HepG2 (cell line): ENCODE results near the gene MGAT2. TPM values are rescaled to one million over a fixed set of nuclear protein-coding genes. Genes with fewer than 3 reads are reported as not detected.

Experiments used
- AGO2 ChIP-seq: fragments of 200-400 bp; formaldehyde crosslinking; optimal IDR thresholded peaks from 2 replicates; pipeline ENCODE3; 2017; ENCODE audit warnings: mild to moderate bottlenecking, low read depth, low read length, moderate library complexity
- AKAP8 ChIP-seq: sonication (generic); formaldehyde crosslinking; IDR thresholded peaks from 2 replicates; pipeline ENCODE4 v1.5.1; 2020; ENCODE audit warnings: mild to moderate bottlenecking, missing genetic modification reagents
- ATF1 ChIP-seq: IDR thresholded peaks from 2 replicates; pipeline ENCODE4 v1.6.1; 2016; ENCODE audit warnings: mild to moderate bottlenecking, control low read depth
- BORCS8-MEF2B ChIP-seq: sonication (generic); formaldehyde crosslinking; IDR thresholded peaks from 2 replicates; pipeline ENCODE4 v1.8.0; 2022; ENCODE audit warnings: mild to moderate bottlenecking, missing genetic modification reagents
- FOXK1 ChIP-seq: sonication (generic); formaldehyde crosslinking; IDR thresholded peaks from 2 replicates; pipeline ENCODE4 v1.4.0; 2020; ENCODE audit warnings: low read depth, missing genetic modification reagents, borderline replicate concordance
- FOXM1 ChIP-seq: sonication (generic); formaldehyde crosslinking; IDR thresholded peaks from 2 replicates; pipeline ENCODE4 v1.5.0; 2020; ENCODE audit warnings: missing genetic modification reagents
- HNRNPLL ChIP-seq: fragments of 200-400 bp; formaldehyde crosslinking; IDR thresholded peaks from 2 replicates; pipeline ENCODE4 v1.6.1; 2017; ENCODE audit warnings: mild to moderate bottlenecking, low read depth, low read length; ENCODE audit not compliant: poor library complexity, severe bottlenecking
- KLF13 ChIP-seq: sonication (generic); formaldehyde crosslinking; IDR thresholded peaks from 2 replicates; pipeline ENCODE4 v1.4.0; 2020; ENCODE audit warnings: mild to moderate bottlenecking, missing genetic modification reagents
- KLF15 ChIP-seq: sonication (generic); formaldehyde crosslinking; IDR thresholded peaks from 2 replicates; pipeline ENCODE4 v1.8.1; 2023; ENCODE audit warnings: borderline replicate concordance, mild to moderate bottlenecking, inconsistent platforms, missing genetic modification reagents, mixed read lengths
- LBX2 ChIP-seq: sonication (generic); formaldehyde crosslinking; IDR thresholded peaks from 2 replicates; pipeline ENCODE4 v1.5.0; 2020; ENCODE audit warnings: missing genetic modification reagents, mild to moderate bottlenecking, borderline replicate concordance
- MXI1 ChIP-seq: IDR thresholded peaks from 3 replicates; pipeline ENCODE4 v1.6.1; 2012; ENCODE audit warnings: low read depth, low read length, inconsistent platforms, borderline replicate concordance
- NR2F6 ChIP-seq, 2 experiments: IDR thresholded peaks; 2 replicates each; pipeline ENCODE4 v1.6.1; 2016; ENCODE audit warnings: antibody characterized with exemption in 1 of 2, mild to moderate bottlenecking in 1 of 2
- PHF8 ChIP-seq: sonication (generic); formaldehyde crosslinking; IDR thresholded peaks from 2 replicates; pipeline ENCODE4 v1.5.0; 2020; ENCODE audit warnings: missing genetic modification reagents
- YY1 ChIP-seq: IDR thresholded peaks from 2 replicates; pipeline ENCODE4 v1.6.1; 2011; ENCODE audit warnings: low read length, low read depth, moderate library complexity, mild to moderate bottlenecking; ENCODE audit not compliant: insufficient read depth, insufficient replicate concordance
- ZBTB8A ChIP-seq: sonication (generic); formaldehyde crosslinking; IDR thresholded peaks from 2 replicates; pipeline ENCODE4 v1.4.0; 2020; ENCODE audit warnings: mild to moderate bottlenecking, low read depth, missing genetic modification reagents, borderline replicate concordance
- ZFP1 ChIP-seq: IDR thresholded peaks from 2 replicates; pipeline ENCODE4 v1.6.1; 2016
- ZNF224 ChIP-seq: sonication (generic); formaldehyde crosslinking; IDR thresholded peaks from 2 replicates; pipeline ENCODE4 v1.5.0; 2020; ENCODE audit warnings: mild to moderate bottlenecking, missing genetic modification reagents
- ZNF30 ChIP-seq: sonication (generic); formaldehyde crosslinking; IDR thresholded peaks from 2 replicates; pipeline ENCODE4 v1.5.0; 2020; ENCODE audit warnings: mild to moderate bottlenecking, missing genetic modification reagents
- ZNF337 ChIP-seq: sonication (generic); formaldehyde crosslinking; IDR thresholded peaks from 2 replicates; pipeline ENCODE4 v1.5.1; 2020; ENCODE audit warnings: missing genetic modification reagents, low read depth, mild to moderate bottlenecking, borderline replicate concordance
- ZNF605 ChIP-seq: sonication (generic); formaldehyde crosslinking; IDR thresholded peaks from 2 replicates; pipeline ENCODE4 v1.8.0; 2022; ENCODE audit warnings: mild to moderate bottlenecking, missing genetic modification reagents
- ZNF720 ChIP-seq: sonication (generic); formaldehyde crosslinking; IDR thresholded peaks from 2 replicates; pipeline ENCODE4 v1.4.0; 2020; ENCODE audit warnings: missing genetic modification reagents
- ZNF788 ChIP-seq: sonication (generic); formaldehyde crosslinking; IDR thresholded peaks from 2 replicates; pipeline ENCODE4 v1.5.0; 2020; ENCODE audit warnings: mild to moderate bottlenecking, missing genetic modification reagents, borderline replicate concordance
- ZNF792 ChIP-seq: IDR thresholded peaks from 2 replicates; pipeline ENCODE4 v1.6.1; 2016
- ZSCAN20 ChIP-seq: sonication (generic); formaldehyde crosslinking; IDR thresholded peaks from 2 replicates; pipeline ENCODE4 v1.4.0; 2020; ENCODE audit warnings: missing genetic modification reagents, mild to moderate bottlenecking, borderline replicate concordance
- polyA plus RNA-seq, 8 experiments: library from polyadenylated mRNA; depleted of rRNA in 3 of 8; stranded (reverse) in 7 of 8; unstranded in 1 of 8; fragments of >200 nt; fragmentation: Illumina TruSeq in 4 of 8; extraction: Trizol in 4 of 8; gene quantifications; 2 replicates each; pipeline versions ENCODE4 v1.2.1 to v1.2.3, GENCODE V29; 2011 to 2016; ENCODE audit warnings: low read depth in 4 of 8, missing spikeins in 1 of 8, mixed read lengths in 1 of 8; ENCODE audit not compliant: insufficient read depth in 1 of 8
- total RNA-seq, 5 experiments: library from RNA; depleted of rRNA; stranded (reverse); fragments of >200 nt; fragmentation: Illumina TruSeq; extraction: Trizol; gene quantifications; 2 replicates each; pipeline ENCODE4 v1.2.3, GENCODE V29; 2016; ENCODE audit warnings: low read depth in 1 of 5
- TF ChIP-seq, protein P1 (sequence below): sonication (generic); formaldehyde crosslinking; conservative IDR thresholded peaks from 2 replicates; pipeline ENCODE4 v1.5.0; 2020; ENCODE audit warnings: missing genetic modification reagents

MGAT2 gene
- total and polyA plus RNA-seq, 2 of the 13 experiments (the other 11 are each of a cell fraction or from before 2014, with no cell fraction given), result 12.9 to 51.9 TPM

DNA sequence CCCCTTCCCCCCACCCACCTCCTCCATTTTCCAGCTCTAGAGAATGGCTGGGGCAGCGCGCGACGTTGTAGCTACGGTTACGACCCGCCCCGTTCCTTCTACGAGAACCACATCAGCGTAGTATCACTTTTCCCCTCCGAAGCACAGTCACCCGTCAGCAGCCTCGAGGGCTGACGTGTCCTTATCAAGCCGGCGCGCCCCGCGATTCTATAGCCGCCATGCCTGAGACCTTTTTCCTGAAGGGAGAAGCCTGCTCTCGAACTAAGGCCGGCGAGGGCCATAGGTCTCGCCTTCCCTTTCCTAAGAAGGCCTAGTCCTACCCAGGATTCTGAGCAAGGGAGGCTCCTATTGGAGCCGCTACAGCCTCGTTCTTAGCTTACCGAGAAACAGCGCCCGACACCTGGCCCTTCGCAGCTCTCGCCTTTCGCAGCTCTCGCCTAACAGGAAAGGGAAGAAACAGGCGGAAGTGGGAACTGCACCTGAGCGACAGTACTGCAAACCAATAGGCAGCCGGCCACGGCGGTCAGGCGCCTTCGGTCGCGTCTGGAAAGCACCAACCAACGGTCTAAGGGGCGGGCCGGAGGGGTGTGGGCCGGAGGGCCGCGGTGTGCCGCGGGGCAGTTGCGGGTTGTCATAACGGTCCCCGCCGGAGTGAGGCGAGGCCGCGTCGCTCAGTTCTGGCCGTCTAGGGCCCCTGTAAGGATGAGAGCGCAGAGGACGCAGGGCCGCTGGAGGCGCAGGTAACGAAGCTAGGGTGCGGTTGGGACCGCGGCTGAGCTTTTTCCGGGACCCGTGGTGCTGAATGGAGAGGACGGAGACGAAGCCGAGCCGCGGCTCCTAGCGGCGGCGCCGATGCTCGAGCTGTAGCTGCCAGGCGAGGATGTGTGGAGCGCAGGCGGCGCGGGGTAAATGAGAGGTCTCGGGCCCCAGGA is at the start of gene MGAT2, which contains the start of gene RPL36AL (continued):
- TF ChIP-seq LBX2 (CRISPR knock-in tag), result no peak
- TF ChIP-seq ZNF788 (CRISPR knock-in tag), result peak; percentile 29; the same call in 1 of the 2 replicates
- TF ChIP-seq KLF13, result 0 out of 2 replicates have a peak, but pooled peaks have one; percentile 17
- TF ChIP-seq ZSCAN20 (CRISPR knock-in tag), result peak; percentile 19; the same call in 1 of the 2 replicates
- TF ChIP-seq ZNF792 (CRISPR knock-in tag), result peak; percentile 26; the same call in 1 of the 2 replicates
- TF ChIP-seq ZBTB8A (CRISPR knock-in tag), result no peak
- TF ChIP-seq MXI1, result peak; percentile 80; the same call in 2 of the 3 replicates
- TF ChIP-seq, protein P1, sequence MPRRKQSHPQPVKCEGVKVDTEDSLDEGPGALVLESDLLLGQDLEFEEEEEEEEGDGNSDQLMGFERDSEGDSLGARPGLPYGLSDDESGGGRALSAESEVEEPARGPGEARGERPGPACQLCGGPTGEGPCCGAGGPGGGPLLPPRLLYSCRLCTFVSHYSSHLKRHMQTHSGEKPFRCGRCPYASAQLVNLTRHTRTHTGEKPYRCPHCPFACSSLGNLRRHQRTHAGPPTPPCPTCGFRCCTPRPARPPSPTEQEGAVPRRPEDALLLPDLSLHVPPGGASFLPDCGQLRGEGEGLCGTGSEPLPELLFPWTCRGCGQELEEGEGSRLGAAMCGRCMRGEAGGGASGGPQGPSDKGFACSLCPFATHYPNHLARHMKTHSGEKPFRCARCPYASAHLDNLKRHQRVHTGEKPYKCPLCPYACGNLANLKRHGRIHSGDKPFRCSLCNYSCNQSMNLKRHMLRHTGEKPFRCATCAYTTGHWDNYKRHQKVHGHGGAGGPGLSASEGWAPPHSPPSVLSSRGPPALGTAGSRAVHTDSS (CRISPR knock-in tag), result no peak
- TF ChIP-seq ATF1 (CRISPR knock-in tag), result peak; percentile 66
- peak; percentile 92 for TF ChIP-seq HNRNPLL
- peak; percentile 26; the same call in 1 of the 2 replicates for TF ChIP-seq ZNF605 (CRISPR knock-in tag)
- TF ChIP-seq ZNF30 (CRISPR knock-in tag), result 0 out of 2 replicates have a peak, but pooled peaks have one; percentile 70
- TF ChIP-seq BORCS8-MEF2B (CRISPR knock-in tag), result peak; percentile 85
- no peak for TF ChIP-seq ZNF720 (CRISPR knock-in tag)
- TF ChIP-seq KLF15 (CRISPR knock-in tag), result no peak
- peak; percentile 64; the same call in 1 of the 2 replicates for TF ChIP-seq ZNF337 (CRISPR knock-in tag)
- TF ChIP-seq AGO2, result peak; percentile 70
- TF ChIP-seq ZFP1 (CRISPR knock-in tag), result no peak
- peak; percentile 65 for TF ChIP-seq YY1
- TF ChIP-seq NR2F6 (IDR thresholded peaks at IDR 0.05), result no peak; the same call in 1 of the 2 replicates
- TF ChIP-seq NR2F6 (CRISPR knock-in tag; IDR thresholded peaks at IDR 0.05), result peak; percentile 39; the same call in 1 of the 2 replicates
- TF ChIP-seq FOXK1 (CRISPR knock-in tag), result peak; percentile 11; the same call in 1 of the 2 replicates
- TF ChIP-seq PHF8 (CRISPR knock-in tag), result peak; percentile 95
- no peak; the same call in 1 of the 2 replicates for TF ChIP-seq AKAP8 (CRISPR knock-in tag)
- TF ChIP-seq ZNF224 (CRISPR knock-in tag), result peak; percentile 39; the same call in 1 of the 2 replicates
- 0 out of 2 replicates have a peak, but pooled peaks have one; percentile 12 for TF ChIP-seq FOXM1
